Hematopoietic multipotent progenitor cell (in vitro differentiated cells): ENCODE data around the gene TSPAN18. TPM values are rescaled to one million over a fixed set of nuclear protein-coding genes. Genes with fewer than 3 reads are reported as not detected.

Experiments used
- DNase-seq, 3 donors: peaks; one replicate each; pipeline ENCODE4 v3.0.0-alpha.2; 2011 to 2015; ENCODE audit warnings: low read depth in 2 of 3, low spot score in 2 of 3
- total RNA-seq: library from RNA; depleted of rRNA; stranded (reverse); fragments of >200 nt; gene quantifications from one replicate; pipeline ENCODE4 v1.2.3, GENCODE V29; 2012

The TSPAN18 gene
- total RNA-seq, 1 donor: 0.54 TPM

DNA sequence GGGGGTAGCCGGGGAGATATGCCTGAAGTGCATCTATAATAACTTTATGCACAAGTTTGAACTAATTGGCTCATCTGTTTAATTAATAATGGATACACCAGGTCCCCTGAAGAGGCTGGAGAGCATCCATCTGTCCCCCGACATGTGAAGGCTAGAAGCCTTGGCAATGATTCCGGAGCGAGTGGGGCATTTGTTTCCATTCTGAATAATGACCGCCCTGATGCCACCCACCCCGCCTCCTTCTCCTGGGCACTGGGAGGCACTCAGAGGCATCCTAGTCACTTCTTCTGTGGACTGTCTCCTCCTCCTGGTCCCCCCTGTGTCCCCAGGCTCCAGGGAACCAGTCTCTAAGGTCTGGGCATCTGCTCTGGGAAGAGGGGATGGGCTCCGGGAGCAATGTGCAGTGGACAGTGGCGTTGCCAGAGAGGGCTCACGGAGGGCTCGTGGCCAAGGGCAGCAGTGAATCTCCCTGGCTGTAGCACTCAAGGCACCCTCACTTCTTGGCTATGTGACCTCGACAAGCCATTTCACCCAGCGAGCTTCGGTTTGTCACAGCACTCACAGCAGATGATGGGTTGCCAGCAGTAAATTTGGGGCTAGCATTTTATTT, 64.7 kb downstream of the TSPAN18 start:
- DNase-seq: no peak

DNA sequence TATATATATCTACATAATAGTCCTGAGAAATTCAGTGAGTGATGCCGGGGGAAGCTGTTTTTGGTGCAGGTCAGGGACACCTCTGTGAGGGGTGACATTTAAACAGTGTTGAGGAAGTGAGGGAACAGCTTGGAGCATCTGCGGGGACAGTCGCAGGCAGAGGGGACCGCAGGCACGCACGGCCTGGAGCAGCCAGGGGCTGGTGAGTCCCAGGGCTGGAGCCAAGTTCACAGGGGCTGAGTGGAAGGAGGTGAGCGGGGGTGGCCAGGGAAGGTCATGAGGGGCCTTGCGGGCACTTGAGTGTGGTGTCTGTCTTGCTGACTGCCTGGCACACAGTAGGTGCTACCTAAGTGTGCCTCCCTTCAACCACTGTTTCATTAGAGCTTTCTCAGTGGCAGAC, 65.4 kb downstream of the TSPAN18 start:
- DNase-seq: no peak

DNA sequence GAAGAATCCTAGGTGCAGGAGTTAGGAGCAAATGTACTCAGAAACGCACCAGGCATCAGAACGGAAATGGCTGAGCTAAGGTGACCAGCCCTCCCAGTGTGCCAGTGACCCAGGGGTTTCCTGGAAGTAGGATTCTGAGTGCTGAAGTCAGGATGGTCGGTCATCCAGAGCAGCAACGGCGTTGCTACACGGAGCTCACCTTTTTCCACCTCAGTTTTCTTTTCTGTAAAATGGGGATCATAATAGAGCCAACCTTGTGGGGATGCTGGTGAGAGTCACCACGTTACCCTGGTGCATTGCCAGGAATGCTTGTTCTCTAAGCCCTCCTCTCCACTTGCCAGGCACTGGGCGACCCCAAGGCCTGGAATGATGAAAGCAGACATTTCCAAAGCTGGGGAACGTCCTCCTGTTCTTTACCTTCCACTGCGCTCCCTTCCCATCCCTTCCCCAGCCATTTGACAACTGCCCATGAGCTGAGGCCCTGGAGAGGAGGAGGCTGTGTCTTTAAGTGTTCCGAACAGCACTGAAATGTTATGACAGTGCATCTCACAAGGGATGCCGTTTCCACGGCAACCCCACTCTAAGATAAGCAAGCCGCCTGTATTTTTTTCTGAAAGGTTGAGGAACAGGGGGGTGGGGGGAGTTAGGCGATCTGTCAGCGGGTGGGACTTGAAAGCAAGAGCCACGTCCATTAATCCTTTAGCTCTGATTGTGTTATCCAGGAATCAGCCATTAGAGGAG, 66.8 kb downstream of the TSPAN18 start:
- DNase-seq: peak in 2 of 3 donors; percentile 50 to 68

DNA sequence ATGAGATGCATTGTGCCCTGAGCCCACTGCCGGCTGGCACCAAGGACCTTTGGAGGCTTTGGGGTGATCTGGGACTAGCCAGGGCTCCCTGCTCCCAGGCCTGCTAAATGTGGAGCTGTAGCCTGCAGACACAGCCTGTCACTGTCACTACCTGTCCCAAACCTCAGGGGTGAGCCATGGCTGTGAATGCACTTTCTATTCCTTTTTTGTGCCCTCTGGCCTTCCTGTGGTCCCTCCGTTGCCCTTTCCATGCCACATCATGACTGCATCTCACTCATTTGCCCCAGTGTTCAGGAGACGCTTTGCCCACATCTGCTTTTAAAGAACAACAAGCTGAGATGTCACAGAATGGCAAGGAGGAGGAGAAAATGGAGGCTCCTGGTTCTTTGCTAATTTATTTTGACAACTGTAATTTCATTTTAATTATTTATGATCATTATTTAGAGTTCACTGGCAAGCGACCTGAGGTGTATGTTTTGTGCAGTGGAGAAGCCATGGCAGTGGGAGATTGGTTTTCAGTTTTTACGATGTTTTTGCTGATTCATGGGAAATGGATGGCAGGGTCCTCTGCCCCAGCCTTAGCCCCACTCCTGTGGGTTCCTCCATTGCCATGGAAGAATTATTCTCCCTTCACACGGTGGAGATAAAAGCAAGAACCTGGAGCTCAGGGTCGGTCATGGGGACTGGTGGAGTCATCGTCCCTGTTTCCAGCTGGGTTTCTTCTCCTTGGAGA, 69.2 kb downstream of the TSPAN18 start:
- DNase-seq: no peak

DNA sequence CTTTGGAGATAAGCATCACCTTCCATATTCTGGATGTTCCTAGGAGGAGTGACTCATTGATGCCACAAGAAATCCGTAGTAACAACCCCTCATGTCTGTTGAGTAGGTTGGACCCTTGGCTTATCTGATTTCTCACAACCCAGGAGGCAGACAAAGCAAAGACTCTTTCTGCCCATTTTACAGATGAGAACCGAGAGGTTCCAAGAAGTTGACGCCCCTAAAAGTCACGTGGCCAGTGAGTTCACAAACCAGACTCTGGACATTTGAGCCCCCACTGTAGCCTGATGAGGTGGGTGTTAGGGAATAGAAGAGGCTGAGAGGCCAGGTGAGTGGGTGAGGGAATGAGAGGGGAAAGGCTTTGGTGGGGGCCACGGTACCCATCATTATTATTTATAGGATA, 70.3 kb downstream of the TSPAN18 start:
- no peak for DNase-seq

DNA sequence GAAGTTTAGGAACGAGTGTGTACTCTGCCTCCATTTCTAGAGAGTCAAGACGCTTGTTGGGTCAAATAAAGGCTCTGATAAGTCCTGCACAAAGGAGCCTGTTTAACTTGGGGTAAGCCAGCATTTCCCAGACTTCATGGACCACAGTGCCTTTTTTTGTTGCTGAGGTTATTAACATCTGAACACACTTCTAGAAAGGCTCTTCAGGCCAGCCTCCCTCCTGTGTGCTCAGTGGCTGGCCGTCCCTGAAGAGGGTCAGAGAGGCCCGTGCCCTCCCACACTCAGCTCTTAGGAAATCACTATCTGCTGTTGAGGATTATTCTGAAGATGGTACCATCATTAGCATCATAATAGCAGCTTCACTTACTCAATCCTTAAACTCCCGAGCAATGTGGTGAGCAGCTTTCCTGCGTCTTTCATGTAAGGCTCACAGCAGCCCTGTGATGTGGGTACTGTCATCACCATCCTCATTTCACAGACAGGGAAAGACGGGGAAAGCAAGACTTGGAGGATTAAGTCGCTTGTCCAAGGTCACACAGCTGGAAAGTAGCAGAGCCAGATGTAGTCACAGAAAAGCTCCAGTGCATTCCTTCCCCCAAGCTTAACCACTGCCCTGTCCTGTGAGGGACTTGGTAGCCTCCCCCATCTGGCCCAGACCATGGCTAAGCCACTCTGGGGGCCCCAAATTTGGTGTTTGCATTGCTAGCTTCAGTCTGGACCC, 71.3 kb downstream of the TSPAN18 start:
- DNase-seq: no peak

DNA sequence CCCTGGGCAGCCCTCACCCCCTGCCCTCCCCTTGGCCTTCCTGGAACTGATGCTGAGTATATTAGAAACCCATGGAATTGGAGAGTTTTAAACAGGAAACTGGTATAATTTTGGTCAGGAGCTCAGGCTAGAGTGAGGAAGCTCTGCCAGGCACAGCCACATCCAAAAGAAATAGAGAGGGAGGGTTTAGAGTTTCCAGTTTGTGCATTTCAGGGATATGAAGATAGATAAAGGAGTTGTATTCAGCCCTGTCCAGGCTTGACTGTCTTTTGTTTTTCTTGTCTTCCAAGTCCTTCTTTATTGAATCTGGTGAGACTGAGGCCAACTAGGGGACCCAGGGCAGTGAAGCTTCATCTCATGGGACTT, 71.8 kb downstream of the TSPAN18 start:
- DNase-seq: no peak

DNA sequence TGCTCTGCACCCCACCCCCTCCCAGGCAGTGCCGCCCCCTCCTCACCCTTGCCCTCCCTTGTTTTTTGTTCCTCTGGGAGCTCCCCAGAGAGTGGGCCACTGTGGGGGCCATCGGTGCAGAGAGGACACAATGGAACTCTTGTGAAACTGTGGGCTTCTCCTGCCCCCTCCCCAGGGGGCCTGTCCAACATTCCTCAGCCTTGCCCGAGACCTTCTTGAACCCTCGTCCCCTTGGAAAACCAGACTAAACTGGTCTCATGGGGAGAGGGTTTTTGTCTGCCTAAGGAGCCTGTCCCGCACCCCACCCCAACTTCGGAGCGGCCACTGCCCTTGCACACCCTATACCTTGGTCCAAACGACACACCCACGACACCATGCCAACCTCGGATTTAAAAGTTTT, 72.2 kb downstream of the TSPAN18 start:
- no peak for DNase-seq

DNA sequence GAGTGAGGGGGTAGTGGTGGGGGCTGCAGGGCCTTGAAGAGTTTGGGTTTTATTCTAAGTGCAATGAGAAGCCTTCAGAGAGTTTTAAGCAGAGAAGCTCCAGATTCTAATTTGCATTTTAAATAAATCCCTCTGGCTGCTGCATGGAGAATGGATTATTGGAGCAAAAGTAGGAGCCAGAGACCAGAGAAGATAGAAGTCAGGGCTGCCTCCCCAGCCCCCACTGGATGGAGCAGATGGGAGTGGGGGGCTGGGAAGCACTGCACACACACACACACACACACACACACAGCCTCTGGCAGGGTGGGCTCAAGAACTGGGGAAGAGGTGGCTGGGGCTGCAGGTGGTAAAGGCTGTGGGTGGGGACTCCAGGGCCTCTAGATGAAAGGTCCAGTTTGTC, 75.6 kb downstream of the TSPAN18 start:
- no peak for DNase-seq

DNA sequence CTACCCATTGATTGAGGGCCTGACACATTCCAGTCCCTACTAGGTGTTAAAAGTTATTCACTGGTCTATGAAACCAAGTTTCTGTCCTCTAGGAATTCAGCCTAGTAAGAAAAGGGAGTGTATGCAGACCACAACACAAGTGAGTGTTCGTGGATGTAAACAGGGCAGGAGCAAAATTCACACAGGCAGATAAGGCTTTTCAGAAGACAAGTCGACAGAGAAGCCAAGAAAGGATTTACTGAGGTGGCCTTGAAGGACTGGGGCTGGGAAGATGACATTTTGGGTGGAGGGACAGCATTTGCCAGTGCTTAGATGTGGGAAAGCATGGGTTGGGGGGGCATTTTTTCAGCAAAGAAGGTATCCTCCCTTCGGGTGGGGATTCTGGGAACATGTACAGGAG, 76.2 kb downstream of the TSPAN18 start:
- DNase-seq: no peak

DNA sequence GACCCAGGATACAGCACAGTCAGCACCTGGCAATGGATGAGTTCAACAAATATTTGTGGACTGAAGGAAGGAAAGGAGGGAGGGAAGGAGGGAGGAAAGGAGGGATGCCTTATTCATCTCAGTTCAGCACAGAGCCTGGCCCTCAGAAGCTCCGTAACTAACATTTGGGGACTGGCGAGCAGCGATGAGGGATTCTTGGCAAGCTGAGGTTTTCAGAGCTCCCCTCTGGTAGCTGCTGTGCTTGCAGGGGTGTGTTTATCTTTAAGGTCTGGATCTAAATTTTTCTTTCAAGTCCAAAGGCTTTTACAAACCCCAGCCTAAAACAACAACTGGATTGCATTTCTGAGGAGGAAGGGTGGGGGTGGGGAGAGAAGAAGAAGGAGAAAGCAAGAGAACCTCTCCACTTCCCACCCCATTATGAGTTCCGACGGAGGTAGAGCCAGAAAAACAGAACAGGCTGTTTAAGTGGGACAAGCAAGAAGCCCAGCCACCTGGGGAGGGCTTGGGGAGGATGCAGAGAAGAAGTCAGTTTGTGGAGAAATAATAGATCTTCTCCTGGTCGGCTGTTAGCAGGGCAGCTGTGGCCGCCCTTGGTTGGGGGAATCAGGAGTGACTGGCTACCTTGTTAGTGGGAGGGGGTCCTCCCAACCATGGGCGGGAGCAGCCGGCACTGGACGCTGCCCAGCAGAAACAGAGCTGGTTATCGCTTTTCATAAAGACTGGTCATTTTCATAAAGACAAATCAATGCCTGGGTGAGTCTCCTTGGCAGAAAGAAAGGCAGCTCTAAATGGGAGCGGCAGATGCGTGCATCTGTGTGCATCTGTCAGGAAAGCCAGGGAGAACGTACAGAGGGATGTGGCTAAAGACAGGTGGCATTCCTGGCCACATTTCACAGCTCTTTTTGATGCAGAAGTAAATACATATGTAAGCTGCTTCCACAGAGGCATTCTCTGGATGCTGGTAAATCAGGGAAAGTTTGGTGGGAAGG, 78.0 kb downstream of the TSPAN18 start:
- DNase-seq: no peak

DNA sequence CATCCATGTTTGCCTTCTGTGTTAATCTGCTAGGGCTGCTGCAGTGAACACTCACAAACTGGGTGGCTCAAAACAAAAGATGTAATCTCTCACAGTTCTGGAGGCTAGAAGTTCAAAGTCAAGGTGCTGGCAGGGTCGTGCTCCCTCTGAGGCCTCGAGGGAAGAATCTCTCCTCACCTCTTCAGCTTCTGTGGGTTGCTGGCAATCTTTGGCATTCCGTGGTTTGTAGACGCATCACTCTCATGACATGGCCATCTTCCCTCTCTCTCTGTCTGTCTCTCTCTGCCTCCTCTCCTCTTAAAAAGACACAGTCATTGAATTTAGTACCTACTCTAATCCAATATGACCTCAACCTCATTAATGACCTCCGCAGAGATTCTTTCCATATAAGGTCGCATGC, 78.8 kb downstream of the TSPAN18 start:
- DNase-seq: no peak

DNA sequence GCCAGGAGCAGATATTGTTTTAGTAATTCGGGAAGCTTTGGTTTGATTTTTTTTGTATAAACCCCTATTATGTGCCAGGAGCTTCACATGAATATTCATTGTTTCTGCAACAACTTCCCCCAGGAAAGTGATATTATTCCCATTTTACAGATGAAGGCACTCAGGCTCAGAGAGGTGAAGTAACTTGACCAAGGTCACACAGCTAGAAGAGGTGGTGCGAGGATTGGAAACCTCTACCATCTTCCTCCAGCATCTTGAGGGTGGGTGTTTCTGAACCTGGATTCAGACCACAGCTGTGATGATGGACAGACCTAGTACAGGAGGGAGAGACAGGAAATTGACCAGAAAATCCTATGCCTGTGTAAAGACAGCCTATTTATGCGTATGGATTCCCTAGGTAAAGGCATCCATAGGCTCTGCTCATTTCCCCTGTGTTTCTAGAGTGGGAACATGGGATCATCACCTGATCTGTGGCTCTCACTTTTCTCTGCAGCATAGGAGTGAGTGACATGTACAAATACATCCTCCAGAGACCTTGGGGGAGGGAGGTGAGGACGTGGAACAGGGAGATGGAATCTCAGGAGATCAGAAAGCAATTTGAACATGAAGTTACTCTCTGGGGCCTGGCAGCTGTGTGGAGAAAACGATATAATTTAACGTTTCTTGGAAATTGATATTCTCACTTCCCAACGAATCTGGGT, 81.4 kb downstream of the TSPAN18 start:
- DNase-seq: no peak

DNA sequence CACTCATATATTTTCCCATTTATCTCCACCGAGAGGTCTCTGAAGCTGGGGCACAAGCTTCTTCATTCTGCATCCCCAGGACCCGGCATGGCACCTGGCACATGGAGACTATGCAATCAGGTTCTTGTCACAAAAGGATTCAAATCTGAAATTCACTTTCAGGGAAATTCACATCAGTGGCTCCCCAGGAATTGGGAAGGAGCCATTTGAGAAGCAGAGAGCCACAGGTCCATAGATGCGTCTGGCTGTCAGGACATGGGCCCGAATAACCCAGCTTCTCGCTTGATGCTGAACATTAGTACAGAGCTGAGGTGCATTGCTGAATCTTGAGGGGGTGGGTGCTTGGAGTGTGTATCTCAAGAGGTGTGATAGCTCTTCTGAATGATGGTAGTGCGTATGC, 82.5 kb downstream of the TSPAN18 start:
- no peak for DNase-seq

DNA sequence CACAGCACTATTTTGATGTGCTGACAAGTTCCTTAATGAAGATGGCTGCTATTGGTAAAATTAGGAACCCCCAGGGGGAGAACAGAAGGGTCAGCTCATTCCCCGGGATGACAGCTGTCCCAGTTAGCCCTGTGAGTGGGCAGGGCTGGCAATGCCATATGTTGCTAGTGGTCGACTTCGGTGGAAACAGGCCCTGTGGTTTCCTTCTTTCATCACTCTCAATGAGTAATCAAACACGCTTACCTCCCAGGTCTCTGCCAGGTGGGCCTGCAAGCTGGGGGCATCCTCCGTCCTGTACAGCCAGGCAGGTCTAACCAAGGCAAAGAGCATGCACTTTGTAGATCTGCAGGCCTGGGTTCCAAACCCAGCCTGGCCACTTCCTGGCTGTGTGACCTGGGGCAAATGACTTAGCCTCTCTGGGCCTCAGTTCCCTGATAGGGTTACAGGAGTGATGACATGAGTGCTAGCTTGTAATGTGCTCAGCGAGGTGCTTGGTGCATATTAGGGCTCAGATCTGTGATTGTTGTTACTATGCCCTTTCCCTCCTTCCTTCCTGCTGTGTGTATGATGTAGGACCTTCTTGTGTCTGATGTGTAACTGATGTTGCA, 85.2 kb downstream of the TSPAN18 start:
- peak in 1 of 3 donors; percentile 29 for DNase-seq

DNA sequence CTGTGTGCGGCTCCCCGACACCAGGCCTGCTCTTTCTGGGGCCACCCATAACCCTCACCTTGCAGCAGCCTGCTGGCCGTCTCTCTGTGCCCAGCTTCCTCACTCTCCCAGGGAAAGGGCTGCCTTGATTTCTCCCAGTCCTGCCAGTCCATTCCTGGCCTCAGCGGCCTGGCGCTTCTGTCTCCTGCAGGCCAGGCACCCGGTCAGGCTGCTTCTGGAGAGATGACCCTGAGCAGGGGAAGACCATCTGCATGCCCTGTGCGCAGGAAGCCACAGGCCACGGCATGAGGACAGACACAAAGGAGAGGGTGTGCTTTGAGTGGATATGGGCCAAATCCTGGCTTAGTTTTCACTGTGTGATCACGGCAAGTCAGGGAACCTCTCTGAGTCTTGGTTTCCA, 86.2 kb downstream of the TSPAN18 start:
- no peak for DNase-seq

DNA sequence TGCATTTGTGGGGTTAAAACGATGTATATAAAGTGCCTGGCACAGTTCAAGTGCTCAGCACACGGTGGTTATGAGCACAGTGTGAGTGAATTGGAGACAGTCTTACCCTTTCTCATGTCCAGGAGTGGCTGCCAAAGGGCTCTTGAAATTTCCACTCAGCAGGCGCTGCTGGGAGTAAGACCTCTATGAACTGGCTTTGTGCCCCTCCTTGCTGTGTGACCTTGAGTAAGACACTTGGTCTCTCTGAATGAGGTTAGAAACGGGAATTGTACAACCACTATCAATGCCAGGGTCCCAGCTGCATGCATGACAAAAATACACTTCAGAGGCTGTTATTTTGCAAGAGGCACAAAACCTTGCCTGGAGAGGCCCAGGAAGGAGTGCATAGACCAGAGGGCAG, 86.6 kb downstream of the TSPAN18 start:
- no peak for DNase-seq

DNA sequence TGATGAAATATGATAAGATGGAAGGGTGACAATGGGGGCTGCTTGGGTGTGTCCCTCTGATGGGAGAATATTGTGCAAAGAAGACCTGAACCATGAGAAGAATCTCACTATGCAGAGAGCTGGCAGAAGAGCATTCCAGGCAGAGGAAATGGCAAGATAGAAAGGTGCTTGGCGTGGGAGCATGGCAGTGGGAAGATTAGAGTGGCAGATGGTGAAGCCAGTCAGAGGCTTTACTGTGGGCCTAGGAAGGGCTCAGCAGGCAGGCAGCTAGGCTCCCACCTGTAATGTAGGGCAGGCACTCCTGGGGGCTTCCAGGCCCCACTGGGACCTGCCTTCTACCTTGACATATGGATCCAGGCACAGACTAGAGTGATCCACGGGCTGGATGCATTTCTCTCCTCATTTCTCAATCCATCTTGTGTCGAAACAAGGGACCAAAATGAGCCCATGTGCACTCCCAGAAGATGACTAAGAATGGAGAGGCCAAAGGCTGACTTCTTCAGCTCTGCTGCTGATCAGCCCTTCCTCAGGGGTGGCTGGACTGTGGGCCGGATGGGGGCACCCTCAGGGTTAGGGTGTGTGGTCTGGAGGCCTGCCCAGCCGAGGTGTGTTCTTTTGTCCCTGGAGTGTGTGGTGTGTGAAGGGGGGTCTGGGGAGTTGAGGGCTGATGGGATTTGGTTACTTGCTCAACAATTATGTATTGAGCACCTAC, 88.3 kb downstream of the TSPAN18 start:
- DNase-seq: peak in 2 of 3 donors; percentile 11 to 57
